ENCODE data around the gene SRSF4.
"Not testable (repeated sequence)": the region's sequence is repeated elsewhere in the genome, so short reads cannot be mapped to it uniquely, and the experiment has no call there.

- not testable (repeated sequence) for TF ChIP-seq POLR2A (IDR thresholded peaks at IDR 0.05)
- TF ChIP-seq, protein P1, sequence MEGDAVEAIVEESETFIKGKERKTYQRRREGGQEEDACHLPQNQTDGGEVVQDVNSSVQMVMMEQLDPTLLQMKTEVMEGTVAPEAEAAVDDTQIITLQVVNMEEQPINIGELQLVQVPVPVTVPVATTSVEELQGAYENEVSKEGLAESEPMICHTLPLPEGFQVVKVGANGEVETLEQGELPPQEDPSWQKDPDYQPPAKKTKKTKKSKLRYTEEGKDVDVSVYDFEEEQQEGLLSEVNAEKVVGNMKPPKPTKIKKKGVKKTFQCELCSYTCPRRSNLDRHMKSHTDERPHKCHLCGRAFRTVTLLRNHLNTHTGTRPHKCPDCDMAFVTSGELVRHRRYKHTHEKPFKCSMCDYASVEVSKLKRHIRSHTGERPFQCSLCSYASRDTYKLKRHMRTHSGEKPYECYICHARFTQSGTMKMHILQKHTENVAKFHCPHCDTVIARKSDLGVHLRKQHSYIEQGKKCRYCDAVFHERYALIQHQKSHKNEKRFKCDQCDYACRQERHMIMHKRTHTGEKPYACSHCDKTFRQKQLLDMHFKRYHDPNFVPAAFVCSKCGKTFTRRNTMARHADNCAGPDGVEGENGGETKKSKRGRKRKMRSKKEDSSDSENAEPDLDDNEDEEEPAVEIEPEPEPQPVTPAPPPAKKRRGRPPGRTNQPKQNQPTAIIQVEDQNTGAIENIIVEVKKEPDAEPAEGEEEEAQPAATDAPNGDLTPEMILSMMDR (IDR thresholded peaks at IDR 0.05): not testable (repeated sequence)
These were observed 50.6 kb downstream of the SRSF4 start for GRCh38 chr1:29131056-29131455.

Measured in ovary (tissue), 3 donors.